Smooth muscle cell of the brain vasculature (primary cell): ENCODE measurements around the gene RASSF8.

Experiments used
- DNase-seq: peaks from one replicate; pipeline ENCODE4 v3.0.0-alpha.2; 2012; ENCODE audit warnings: low read depth, low spot score

The RASSF8 gene

GRCh38 chr12:25958428-25959070 lies at the start of gene RASSF8:
RASSF8 (plus strand) TSS chr12:25958682; CDS start chr12:26055344, 96,662 bp downstream.
- no peak for DNase-seq

GRCh38 chr12:25914551-25914950 lies 43.9 kb upstream of the RASSF8 start:
- DNase-seq, result no peak

GRCh38 chr12:25924491-25925001 lies 33.9 kb upstream of the RASSF8 start:
- no peak for DNase-seq

GRCh38 chr12:25925064-25925463 lies 33.4 kb upstream of the RASSF8 start:
- no peak for DNase-seq

- DNase-seq, result no peak
These were observed 31.9 kb upstream of the RASSF8 start for GRCh38 chr12:25926536-25926935.

GRCh38 chr12:25929142-25929541 lies 29.3 kb upstream of the RASSF8 start:
- DNase-seq, result no peak

GRCh38 chr12:25932971-25933370 lies 25.5 kb upstream of the RASSF8 start:
- no peak for DNase-seq

GRCh38 chr12:25934456-25934855 lies 24.0 kb upstream of the RASSF8 start:
- no peak for DNase-seq

- DNase-seq, result no peak
These were observed 22.9 kb upstream of the RASSF8 start for GRCh38 chr12:25935355-25936144.

GRCh38 chr12:25937096-25937495 lies 21.4 kb upstream of the RASSF8 start:
- DNase-seq, result no peak

GRCh38 chr12:25938581-25938980 lies 19.9 kb upstream of the RASSF8 start:
- DNase-seq, result no peak

- no peak for DNase-seq
These were observed 18.9 kb upstream of the RASSF8 start for GRCh38 chr12:25939606-25940005.

- no peak for DNase-seq
These were observed 17.6 kb upstream of the RASSF8 start for GRCh38 chr12:25940886-25941285.

GRCh38 chr12:25942709-25943108 lies 15.8 kb upstream of the RASSF8 start:
- no peak for DNase-seq

- no peak for DNase-seq
These were observed 14.5 kb upstream of the RASSF8 start for GRCh38 chr12:25943940-25944339.

GRCh38 chr12:25949343-25949742 lies 9.1 kb upstream of the RASSF8 start:
- no peak for DNase-seq

- DNase-seq, result no peak
These were observed 8.0 kb upstream of the RASSF8 start for GRCh38 chr12:25950329-25951115.

- DNase-seq, result no peak
These were observed 572 bp upstream of the RASSF8 start for GRCh38 chr12:25957793-25958427.

GRCh38 chr12:25959071-25959961 lies 834 bp downstream of the RASSF8 start:
- no peak for DNase-seq

- no peak for DNase-seq
These were observed 1.7 kb downstream of the RASSF8 start for GRCh38 chr12:25960143-25960542.

- no peak for DNase-seq
These were observed 2.5 kb downstream of the RASSF8 start for GRCh38 chr12:25960961-25961360.
